GM10248 (cell line): ENCODE measurements around the gene LARP4.
"Not testable (repeated sequence)": the region's sequence is repeated elsewhere in the genome, so short reads cannot be mapped to it uniquely, and the experiment has no call there.

Experiments used
- CTCF ChIA-PET: fragments of 300-600 bp; sonication (Branson Sonifier 250); formaldehyde crosslinking; extraction: SDS; loops from one replicate; lab custom pipeline; 2021; ENCODE audit warnings: antibody characterized with exemption; lab: Yijun Ruan, JAX
- POLR2A ChIA-PET: fragments of 350-650 bp; sonication (Branson Sonifier 250); formaldehyde crosslinking; extraction: SDS; loops from one replicate; lab custom pipeline; 2020; ENCODE audit warnings: antibody characterized with exemption; lab: Yijun Ruan, JAX
- DNase-seq: peaks from one replicate; pipeline ENCODE4 v3.0.0; 2012; ENCODE audit errors: extremely low spot score
- TF ChIP-seq, protein P1 (sequence below): IDR thresholded peaks from 2 replicates; pipeline ENCODE4 v1.5.1; 2012; ENCODE audit warnings: mild to moderate bottlenecking, low read depth; ENCODE audit errors: extremely low read depth, missing control alignments, control extremely low read depth

Gene LARP4

DNA sequence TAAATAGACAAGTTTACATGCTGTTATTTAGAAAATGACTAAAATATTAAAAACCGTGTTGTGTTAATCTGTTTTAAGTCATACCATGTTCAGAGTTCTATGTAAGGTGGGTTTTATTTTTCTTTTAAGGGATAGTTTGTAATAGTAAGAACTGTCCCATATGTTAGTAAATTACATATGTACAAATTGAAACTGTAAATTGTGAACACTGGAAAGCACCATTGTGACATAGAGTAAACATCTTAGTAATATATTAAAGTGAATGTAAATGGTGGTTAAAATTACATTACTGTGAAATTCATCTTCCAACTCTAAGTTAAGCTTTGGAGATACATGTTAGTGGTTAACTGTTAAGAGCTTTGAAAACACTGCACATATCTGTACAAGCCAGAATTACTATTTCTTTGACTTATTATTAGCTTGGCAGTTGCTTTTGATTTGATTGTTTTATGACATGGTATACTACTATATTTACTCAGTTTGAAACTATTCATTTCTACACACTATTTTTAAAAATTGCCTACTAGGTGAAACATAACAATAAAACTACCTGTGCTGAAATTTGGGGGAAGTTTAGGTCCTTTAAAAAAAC, 76.7 kb downstream of the LARP4 start:
- POLR2A ChIA-PET = interaction anchor here (0.6 kb wide), 1 partner anchor 11 kb away, joined by 9 read pairs; no protein-coding TSS in a partner anchor
- TF ChIP-seq, protein P1, sequence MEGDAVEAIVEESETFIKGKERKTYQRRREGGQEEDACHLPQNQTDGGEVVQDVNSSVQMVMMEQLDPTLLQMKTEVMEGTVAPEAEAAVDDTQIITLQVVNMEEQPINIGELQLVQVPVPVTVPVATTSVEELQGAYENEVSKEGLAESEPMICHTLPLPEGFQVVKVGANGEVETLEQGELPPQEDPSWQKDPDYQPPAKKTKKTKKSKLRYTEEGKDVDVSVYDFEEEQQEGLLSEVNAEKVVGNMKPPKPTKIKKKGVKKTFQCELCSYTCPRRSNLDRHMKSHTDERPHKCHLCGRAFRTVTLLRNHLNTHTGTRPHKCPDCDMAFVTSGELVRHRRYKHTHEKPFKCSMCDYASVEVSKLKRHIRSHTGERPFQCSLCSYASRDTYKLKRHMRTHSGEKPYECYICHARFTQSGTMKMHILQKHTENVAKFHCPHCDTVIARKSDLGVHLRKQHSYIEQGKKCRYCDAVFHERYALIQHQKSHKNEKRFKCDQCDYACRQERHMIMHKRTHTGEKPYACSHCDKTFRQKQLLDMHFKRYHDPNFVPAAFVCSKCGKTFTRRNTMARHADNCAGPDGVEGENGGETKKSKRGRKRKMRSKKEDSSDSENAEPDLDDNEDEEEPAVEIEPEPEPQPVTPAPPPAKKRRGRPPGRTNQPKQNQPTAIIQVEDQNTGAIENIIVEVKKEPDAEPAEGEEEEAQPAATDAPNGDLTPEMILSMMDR = no peak
- no peak for DNase-seq
- CTCF ChIA-PET = no interaction called here

DNA sequence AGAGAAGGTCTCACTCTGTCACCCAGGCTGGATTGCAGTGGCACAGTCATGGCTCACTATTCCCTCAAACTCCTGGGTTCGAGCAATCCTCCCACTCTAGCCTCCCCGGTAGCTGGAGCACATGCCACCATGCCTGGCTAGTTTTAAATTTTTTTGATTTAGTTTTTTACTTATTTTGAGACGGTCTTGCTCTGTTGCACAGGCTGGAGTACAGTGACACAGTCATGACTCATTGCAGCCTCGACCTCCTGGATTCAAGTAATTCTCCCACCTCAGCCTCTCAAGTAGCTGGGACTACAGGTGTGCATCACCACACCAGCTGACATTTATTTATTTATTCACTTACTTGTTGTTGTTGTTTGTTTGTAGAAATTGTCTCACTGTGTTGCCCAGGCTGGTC, 81.9 kb downstream of the LARP4 start:
- TF ChIP-seq, protein P1 = no peak
- CTCF ChIA-PET = interaction anchor here (1.7 to 1.8 kb wide), 2 partner anchors 21 to 24 kb away, joined by 4 to 5 read pairs; no protein-coding TSS in a partner anchor
- POLR2A ChIA-PET = no interaction called here
- DNase-seq = no peak

DNA sequence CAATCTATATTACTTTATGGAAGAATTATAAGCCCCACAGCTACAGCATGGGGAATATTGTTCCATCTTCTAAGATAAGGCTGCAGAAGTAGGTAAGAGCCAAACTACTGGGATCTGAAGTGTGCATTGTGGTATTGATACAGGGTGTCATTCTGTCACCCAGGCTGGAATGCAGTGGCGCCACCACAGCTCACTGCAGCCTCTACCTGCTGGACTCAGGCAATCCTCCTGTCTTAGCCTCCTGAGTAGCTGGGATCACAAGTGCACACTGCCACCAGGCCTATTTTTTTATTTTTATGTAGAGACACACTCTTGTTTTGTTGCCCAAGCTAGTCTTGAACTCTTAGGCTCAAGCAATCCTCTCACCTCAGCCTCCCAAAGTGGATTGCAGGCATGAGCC, 82.8 kb downstream of the LARP4 start:
- DNase-seq = no peak
- ChIA-PET CTCF (interaction anchor here (0.9 to 1.8 kb wide), 4 partner anchors 21 to 471 kb away, joined by 3 to 5 read pairs (median 4); no protein-coding TSS in a partner anchor), POLR2A (no interaction called here)
- TF ChIP-seq, protein P1 = no peak

DNA sequence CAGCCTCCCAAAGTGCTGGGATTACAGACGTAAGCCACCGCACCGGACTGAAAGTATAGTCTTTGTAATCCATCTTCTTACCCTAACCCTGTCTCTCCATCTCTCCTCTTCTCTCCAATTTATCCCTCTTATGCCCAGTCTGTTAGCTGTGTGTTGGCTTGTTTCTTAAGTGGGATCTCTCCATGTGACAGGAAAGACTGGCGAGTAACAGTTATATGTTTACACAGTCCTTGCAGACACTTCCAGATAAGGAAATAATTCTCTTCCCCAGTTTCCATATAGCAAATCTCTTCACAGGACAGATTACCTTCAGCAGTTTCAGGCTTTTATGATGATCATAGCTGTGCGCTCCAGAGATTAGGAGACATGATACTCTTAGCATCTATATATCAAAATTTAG, 88.1 kb downstream of the LARP4 start:
- POLR2A ChIA-PET = no interaction called here
- TF ChIP-seq, protein P1 = no peak
- no peak for DNase-seq
- CTCF ChIA-PET = no interaction called here

DNA sequence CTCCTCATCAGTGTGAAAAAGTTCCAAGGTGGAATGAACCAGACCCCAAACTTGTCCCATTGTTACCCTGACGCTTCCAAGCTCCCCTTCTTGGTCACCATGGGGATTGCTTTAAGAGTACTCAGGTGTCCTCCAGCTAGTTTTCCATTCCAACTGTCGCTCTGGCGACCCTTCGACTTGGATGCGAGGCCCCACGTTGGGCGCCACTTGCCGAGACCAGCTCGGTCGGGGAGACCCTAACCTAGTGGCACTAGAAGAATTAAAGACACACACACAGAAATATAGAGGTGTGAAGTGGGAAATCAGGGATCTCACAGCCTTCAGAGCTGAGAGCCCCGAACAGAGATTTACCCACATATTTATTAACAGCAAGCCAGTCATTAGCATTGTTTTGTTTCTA, 97.4 kb downstream of the LARP4 start:
- POLR2A ChIA-PET, CTCF ChIA-PET, DNase-seq: not testable (repeated sequence)

DNA sequence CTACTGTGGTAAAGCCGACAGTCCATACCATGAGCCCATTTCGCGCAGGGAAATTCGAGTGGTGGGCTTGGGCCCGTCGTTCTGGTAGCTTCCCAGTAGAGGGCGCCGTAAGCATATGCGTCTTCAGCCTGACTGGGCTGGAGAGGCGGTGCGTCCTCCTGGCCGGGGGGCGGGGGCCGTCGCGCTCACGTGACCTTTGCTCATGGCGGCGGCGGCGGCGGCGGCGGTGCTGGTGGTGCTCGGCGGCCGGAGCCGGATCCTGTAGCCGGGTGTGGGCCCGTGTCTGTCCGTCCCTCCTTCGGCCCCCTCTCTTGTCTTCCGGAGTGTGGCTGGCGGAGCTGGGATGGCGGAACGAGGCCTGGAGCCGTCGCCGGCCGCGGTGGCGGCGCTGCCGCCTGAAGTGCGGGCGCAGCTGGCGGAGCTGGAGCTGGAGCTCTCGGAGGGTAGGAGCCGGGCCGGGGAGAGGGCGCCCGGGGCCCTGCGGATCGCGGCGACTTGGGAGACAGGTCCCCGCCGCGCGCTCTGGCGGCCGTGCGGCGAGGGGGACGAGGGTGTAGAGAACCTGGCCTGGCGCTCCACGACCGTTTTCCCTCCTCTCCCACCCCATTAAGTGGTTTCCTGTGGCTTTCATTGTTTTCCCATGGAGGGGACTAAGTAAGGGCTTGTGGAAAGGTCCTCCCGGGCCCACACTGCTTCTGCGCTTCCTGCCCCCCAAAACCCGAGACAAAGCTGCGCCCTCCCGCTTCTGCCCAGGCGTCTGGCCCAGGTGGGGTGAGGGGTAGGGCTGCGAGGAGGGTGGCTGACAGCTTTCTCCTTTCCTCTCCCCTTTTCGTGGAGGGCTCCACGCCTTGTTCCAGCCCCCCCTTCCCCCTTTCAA, 104.4 kb downstream of the LARP4 start, which contains the start of gene DIP2B:
DIP2B (plus strand) TSS at position 188 of the 877 bp plus-strand sequence; CDS start at position 344, 156 bp downstream.
- POLR2A ChIA-PET = interaction anchor here (0.7 kb wide), 1 partner anchor 578 kb away, joined by 3 read pairs; the partner anchor contains the start of gene CSRNP2
- CTCF ChIA-PET = interaction anchor here (0.7 to 7.7 kb wide), 49 partner anchors 8 to 835 kb away, joined by 3 to 75 read pairs (median 4); no protein-coding TSS in a partner anchor
- peak; percentile 91 for DNase-seq
- TF ChIP-seq, protein P1 = peak; percentile 93
